A673 (cell line): ENCODE data around the gene PRKCB.

Source experiments
- EZH2 ChIP-seq: fragments of 200-600 bp; sonication (generic); IDR thresholded peaks from 2 replicates; pipeline ENCODE4 v1.6.1; 2017; ENCODE audit warnings: borderline replicate concordance, low read depth, mild to moderate bottlenecking, mixed read lengths, antibody characterized with exemption, low read length; ENCODE audit not compliant: poor library complexity, severe bottlenecking
- TF ChIP-seq, protein P1 (sequence below): fragments of 300-800, 200-600 bp; sonication (generic); conservative IDR thresholded peaks from 2 replicates; pipeline ENCODE4 v1.5.1; 2017; ENCODE audit warnings: low read depth, mild to moderate bottlenecking, antibody characterized with exemption, low read length, moderate library complexity, mixed read lengths

DNA sequence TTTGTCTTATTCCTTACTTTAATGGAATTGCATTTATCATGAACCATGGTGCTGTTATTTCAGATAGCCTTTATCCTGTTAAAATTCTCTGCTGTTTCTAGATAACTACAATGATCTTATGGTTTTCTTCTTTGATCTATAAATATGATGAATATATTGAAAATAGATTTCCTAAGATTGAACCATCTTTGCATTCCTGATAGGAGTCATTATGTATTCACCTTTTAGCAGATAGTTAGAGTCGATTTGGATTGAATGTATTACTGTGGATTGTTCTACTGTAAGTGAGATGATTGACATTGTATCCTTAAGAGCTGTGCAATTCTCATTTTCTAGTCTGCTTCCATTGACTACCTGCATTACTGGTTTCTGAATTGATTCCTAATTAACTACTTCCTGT, 255.3 kb downstream of the PRKCB start:
- TF ChIP-seq, protein P1, sequence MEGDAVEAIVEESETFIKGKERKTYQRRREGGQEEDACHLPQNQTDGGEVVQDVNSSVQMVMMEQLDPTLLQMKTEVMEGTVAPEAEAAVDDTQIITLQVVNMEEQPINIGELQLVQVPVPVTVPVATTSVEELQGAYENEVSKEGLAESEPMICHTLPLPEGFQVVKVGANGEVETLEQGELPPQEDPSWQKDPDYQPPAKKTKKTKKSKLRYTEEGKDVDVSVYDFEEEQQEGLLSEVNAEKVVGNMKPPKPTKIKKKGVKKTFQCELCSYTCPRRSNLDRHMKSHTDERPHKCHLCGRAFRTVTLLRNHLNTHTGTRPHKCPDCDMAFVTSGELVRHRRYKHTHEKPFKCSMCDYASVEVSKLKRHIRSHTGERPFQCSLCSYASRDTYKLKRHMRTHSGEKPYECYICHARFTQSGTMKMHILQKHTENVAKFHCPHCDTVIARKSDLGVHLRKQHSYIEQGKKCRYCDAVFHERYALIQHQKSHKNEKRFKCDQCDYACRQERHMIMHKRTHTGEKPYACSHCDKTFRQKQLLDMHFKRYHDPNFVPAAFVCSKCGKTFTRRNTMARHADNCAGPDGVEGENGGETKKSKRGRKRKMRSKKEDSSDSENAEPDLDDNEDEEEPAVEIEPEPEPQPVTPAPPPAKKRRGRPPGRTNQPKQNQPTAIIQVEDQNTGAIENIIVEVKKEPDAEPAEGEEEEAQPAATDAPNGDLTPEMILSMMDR: no peak
- no peak for TF ChIP-seq EZH2
